HG03354 (cell line): Measurements from ENCODE around the gene CNTNAP2.

Experiments used
- ATAC-seq: cut with Tn5 transposase; IDR thresholded peaks from one replicate; pipeline ENCODE4 v1.9.1; 2021; ENCODE audit warnings: mild to moderate bottlenecking; ENCODE audit not compliant: unreplicated experiment, poor library complexity, severe bottlenecking

Gene CNTNAP2

DNA sequence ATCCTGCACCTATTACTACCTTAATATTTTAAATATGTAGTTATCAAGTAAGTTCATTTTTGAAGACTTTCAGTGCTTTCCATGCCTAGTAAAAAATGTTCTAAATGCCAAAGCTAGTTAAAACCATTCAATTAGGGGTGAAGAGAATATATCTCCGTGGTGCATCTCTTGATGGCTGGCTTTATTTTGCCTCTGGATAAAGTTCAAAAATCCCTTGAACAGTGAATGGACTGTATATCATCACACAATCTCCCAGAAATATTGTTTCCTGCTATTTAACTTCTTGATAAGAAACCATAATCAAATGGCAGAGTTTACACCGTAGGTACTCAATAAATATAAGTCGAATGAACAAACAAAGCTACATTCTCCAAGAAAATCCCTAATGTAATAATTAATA is 1360.9 kb downstream of the CNTNAP2 start:
- ATAC-seq: no peak

DNA sequence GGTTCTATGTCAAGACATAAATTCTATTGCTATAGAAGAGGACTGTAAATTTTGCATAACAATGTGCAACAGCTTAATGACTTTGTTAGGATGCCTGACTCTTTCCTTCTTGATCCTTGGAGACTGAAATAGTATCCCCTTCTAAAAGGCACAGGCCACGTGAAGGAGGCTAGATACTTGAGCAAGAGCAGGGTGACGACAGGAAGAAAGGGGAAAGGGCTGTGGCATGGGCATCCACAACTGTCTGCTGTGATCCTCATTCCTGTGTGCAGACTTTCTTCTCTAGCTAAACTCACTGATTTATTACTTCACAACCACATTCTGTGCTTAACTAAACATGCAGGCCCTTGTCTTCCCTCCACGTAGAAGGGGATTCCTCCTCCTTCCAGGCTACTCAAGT is 1362.2 kb downstream of the CNTNAP2 start:
- ATAC-seq: no peak

DNA sequence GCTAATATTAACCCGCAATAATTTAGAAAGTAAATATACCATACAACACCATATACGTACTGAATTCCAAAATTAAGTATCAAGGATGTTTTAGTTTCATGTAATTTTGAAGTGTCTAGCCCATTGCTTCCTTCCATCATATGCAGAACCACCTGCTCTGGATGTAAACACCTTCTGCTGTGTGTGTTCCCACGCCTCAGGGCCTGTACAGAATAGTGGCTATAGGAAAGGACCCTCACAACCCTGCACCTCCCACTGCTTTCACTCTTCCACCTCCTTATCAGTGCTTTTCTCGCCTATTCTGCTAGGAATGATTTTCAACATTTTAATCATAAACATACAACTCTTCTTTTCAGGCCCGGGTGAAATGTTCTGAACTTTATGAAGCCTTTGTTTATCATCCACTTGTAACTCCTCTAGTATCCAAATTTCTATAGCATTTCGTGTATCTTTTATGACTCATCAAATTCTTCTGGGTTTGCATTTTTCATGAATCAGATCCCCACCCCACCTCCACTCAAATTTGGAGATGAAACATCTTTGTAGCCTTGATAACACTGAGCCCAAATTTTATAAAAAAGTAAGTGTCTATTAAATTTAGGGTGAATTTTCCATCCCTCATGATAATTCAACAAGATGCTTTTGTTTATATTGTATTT is 1367.2 kb downstream of the CNTNAP2 start:
- no peak for ATAC-seq

DNA sequence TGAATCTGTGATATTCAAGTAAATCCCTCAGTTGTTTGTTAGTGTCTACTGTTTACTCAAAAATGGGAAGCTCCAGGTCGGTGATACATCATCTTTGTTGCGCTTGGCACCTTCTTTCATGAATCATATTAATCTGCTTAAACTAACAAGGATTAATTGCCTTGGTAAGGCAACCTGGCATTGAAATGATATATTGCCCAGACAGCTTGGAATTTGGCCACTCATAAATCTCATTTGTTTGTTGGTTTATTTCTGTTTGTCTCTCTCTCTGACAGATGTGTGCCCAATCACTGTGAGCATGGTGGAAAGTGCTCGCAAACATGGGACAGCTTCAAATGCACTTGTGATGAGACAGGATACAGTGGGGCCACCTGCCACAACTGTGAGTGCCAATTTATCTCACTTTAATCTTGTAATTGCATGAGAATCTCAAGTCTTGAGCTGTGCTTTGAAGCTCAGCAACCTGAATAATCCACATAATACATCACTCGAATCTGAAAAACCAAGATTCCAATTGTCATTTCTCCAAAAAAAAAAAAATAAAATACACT is 1369.1 kb downstream of the CNTNAP2 start:
- no peak for ATAC-seq

DNA sequence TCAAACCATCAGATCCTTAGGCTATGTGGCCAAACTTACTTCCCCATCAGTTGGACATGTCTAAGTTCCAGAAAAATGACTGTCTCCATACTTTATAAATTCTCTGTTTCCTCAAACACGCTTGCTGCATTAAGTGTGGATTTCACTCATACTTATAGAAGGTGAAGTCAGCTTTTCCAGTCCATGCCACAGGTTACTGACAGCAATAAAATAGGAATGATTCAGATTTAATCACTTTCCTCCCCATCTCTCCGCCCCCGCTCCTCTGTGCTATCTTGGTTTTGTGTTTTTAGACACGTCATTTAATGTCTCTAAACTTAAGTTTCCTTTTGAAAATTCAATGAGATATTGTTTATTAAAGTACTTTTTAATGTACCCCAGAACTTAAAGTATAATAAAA is 1376.0 kb downstream of the CNTNAP2 start:
- no peak for ATAC-seq

GRCh38 chr7:147496209-147496608 is 1379.6 kb downstream of the CNTNAP2 start:
- ATAC-seq: no peak

- no peak for ATAC-seq
Observed at GRCh38 chr7:147497246-147497645, 1380.6 kb downstream of the CNTNAP2 start.

DNA sequence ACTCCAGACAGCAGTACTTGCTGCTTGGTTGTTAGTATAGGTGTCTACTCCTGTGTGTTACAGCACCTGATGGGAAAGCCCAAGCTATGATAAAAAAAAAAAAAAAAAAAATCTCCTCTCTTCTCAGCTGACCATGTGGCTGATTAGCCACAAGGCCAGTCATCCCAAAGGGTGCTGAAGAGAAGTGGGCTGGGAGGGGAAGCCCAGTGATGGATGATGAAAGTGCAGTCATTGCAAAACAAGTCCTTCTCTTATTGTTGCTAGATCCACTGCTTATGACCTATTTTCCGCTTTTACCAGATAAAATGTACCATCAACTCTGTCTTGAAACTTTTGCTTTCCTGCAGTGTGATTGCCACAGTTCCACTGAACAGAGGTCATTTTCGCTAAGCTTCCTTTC is 1381.5 kb downstream of the CNTNAP2 start:
- ATAC-seq: no peak

DNA sequence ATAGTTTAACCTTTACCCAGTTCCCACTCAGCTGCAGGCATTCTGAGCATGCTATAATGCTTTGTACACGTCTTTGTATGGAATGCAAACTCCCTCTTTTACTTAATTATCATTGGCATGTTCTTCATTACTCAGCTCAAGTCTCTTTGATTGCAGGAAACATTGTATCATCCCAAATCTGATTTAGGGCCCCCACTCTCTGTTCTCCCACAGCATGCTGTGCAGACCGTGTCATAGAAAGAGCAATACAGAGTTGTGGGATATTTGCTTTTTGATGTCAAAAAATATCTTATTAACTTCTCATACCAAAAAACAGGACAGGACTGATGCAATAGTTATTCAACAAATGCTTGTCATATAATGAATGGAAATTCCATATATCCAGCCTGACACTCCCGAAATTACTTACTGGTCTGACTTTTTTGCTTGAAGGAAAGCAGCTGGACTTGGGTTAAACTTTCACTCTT is 1392.5 kb downstream of the CNTNAP2 start:
- no peak for ATAC-seq

- ATAC-seq: no peak
Observed at GRCh38 chr7:147509541-147510200, 1393.1 kb downstream of the CNTNAP2 start.

DNA sequence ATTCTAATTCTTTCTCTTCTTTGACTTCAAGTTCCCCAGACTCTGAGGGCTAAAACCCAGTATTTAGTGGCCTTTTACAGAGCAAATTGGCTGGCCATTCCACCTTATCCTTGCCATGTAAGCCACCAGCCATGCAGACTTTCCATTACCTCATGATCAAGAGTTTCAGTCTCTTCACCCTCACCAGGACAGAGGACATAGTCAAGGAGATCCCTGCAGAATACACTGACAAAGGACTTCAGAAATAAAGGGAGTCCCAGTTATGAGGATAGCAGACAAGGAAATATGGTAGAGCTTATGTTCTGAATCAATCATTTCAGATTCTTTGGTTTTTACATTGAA is 1393.6 kb downstream of the CNTNAP2 start:
- no peak for ATAC-seq

DNA sequence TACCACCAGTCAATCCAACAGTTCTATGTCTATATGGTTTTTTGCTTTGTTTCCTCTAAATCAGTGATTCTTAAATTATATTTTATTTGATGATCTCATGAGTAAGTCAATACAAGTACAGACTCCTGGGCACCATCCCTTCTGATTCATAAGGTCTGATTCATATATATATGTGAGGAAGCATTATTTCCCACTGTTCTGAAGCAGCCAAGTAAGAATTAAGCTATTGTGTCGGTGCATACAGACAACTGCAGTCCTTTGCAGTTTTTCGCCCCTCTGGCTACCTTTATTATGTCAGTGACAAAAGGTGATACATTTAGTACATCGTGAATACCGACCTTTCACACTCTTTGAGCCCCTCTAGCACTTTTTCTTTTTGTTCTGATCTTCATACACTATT is 1394.3 kb downstream of the CNTNAP2 start:
- no peak for ATAC-seq

DNA sequence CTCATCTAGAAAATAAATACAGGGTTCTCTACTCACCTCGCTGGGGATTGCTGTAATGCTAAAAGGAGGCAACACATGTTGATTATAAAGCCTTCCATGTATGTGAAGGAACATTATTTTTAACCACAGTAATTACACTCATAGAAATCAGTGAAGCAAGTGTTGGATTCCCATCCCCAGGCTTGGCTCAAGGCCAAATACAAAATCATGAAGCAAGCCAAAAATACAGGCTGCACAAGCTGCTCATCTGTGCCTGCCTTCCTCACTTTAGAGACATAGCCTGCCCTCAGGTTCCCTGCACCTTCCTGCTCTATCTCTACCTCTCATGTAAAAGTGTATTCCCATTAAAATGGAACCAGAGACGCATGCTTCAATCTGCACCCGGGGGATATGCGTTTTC is 1396.8 kb downstream of the CNTNAP2 start:
- ATAC-seq: no peak

- no peak for ATAC-seq
Observed at GRCh38 chr7:147516391-147516790, 1399.8 kb downstream of the CNTNAP2 start.

DNA sequence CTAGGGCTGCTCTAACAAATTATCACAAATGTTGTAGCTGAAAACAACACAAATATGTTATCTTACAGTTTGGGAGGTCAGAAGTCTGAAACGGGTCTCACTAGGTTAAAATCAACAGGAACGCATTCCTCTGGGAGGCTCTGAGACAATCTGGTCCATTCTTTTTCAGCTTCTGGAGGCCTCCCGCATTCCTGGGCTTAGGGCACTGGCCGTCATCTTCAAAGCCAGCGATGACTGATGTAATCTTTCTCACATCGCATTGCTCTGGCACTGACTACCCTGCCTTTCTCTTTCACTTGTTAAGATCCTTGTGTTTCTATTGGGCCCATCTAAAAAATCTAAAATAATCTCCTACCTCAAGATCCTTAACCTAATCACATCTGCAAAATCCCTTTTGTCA is 1402.5 kb downstream of the CNTNAP2 start:
- no peak for ATAC-seq

- no peak for ATAC-seq
Observed at GRCh38 chr7:147523056-147523455, 1406.5 kb downstream of the CNTNAP2 start.

GRCh38 chr7:147524726-147525250 is 1408.2 kb downstream of the CNTNAP2 start:
- no peak for ATAC-seq

- ATAC-seq: no peak
Observed at GRCh38 chr7:147525325-147525724, 1408.7 kb downstream of the CNTNAP2 start.

- ATAC-seq: no peak
Observed at GRCh38 chr7:147535701-147536111, 1419.1 kb downstream of the CNTNAP2 start.

GRCh38 chr7:147539685-147540084 is 1423.1 kb downstream of the CNTNAP2 start:
- no peak for ATAC-seq

DNA sequence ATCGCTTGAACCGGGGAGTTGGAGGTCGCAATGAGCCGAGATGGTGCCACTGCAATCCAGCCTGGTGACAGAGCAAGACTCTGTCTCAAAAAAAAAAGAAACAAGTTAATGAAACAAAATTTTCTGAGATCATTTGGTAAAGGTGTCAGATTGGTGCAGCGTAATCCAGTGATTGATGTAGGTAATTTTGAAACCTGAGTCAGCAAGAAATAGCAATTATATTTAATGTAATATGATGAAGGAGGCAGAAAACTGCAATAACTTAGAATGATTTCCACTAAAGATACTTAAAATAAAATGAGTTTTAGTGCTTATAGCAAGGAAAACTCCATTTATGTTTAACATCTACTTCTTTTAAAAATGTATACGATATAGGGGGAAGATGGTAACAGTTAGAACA is 1424.1 kb downstream of the CNTNAP2 start:
- no peak for ATAC-seq
